Measurements from ENCODE around the gene NRIP1.

Gene NRIP1

DNA sequence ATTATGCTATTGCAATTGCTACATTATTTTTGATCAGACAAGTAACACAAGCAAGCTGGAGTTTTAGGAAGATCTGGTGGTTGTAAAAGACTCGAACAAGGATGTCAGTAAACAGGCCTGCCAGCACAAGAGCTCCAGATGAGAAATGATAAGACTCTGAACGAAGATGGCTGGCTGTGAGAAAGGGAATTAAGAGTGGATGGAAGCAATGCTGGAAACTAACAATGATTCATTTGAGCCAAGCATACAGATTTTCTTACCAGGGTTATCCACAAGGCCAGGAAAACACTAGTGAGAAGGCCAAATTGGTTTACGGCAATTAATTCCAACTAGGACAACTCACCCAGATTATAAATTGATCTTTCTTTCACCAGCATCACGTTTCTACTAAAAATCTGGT lies 54.2 kb downstream of the NRIP1 start:
- TF ChIP-seq, protein P1, sequence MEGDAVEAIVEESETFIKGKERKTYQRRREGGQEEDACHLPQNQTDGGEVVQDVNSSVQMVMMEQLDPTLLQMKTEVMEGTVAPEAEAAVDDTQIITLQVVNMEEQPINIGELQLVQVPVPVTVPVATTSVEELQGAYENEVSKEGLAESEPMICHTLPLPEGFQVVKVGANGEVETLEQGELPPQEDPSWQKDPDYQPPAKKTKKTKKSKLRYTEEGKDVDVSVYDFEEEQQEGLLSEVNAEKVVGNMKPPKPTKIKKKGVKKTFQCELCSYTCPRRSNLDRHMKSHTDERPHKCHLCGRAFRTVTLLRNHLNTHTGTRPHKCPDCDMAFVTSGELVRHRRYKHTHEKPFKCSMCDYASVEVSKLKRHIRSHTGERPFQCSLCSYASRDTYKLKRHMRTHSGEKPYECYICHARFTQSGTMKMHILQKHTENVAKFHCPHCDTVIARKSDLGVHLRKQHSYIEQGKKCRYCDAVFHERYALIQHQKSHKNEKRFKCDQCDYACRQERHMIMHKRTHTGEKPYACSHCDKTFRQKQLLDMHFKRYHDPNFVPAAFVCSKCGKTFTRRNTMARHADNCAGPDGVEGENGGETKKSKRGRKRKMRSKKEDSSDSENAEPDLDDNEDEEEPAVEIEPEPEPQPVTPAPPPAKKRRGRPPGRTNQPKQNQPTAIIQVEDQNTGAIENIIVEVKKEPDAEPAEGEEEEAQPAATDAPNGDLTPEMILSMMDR (IDR thresholded peaks at IDR 0.05; ENCODE audit: low read depth, low read length, poor library complexity, severe bottlenecking) = no peak
- TF ChIP-seq EZH2phosphoT487 (IDR thresholded peaks at IDR 0.05; ENCODE audit: borderline replicate concordance, low read length) = no peak
- Histone ChIP-seq H3K79me2 (ENCODE audit: control insufficient read depth, low read length) (no peaks in the 10 kb centered on the region), H3K9me3 (ENCODE audit: control insufficient read depth, insufficient read depth, low read length) (no peaks in the 10 kb centered on the region), H3K4me1 (ENCODE audit: control insufficient read depth, low read length) (no peaks in the 10 kb centered on the region), H4K20me1 (ENCODE audit: control insufficient read depth, insufficient read depth, low read depth, low read length) (no peaks in the 10 kb centered on the region), H3K27ac (ENCODE audit: low read depth, low read length) (no peak overlapping the region), H3K9me2 (replicated peaks; ENCODE audit: control insufficient read depth, low read length) (no peaks in the 10 kb centered on the region), H3K27me3 (ENCODE audit: control insufficient read depth, low read length) (no peaks in the 10 kb centered on the region), H3F3A (ENCODE audit: control insufficient read depth, insufficient read depth) (no peaks in the 10 kb centered on the region), H3K36me3 (ENCODE audit: control insufficient read depth, low read length) (no peaks in the 10 kb centered on the region), H3K4me2 (ENCODE audit: low read length) (no peak overlapping the region), H3K4me3 (ENCODE audit: low read length) (no peak overlapping the region)

DNA sequence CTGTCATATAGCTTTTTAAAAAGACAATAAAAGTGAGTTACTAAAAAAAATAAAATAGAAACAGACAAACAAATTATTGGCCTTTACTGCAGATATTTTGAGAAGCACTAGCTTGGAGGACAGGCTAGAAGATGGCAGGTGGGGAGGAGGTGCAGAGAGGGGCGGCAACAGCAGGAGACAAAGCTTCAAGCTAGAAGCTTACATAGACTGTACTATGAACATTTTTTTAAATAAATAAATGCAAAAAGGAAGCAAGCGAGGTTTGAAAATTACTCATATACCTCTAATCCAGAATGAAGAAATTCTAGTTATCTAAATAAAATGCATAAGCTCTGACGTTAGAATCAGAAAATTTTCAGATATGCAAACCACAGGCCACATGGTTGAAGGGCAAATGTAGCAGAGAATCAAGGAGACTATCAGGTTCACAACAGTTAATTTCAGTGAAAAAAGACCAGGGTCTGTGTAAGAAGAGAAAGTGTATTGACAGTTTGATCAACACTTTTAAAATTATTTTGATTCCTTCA lies 54.9 kb downstream of the NRIP1 start:
- Histone ChIP-seq H3K4me2 (ENCODE audit: low read length) (no peak overlapping the region), H3K4me1 (ENCODE audit: control insufficient read depth, low read length) (no peaks in the 10 kb centered on the region), H4K20me1 (ENCODE audit: control insufficient read depth, insufficient read depth, low read depth, low read length) (no peaks in the 10 kb centered on the region), H3K27me3 (ENCODE audit: control insufficient read depth, low read length) (no peaks in the 10 kb centered on the region), H3F3A (ENCODE audit: control insufficient read depth, insufficient read depth) (no peaks in the 10 kb centered on the region), H3K36me3 (ENCODE audit: control insufficient read depth, low read length) (no peaks in the 10 kb centered on the region), H3K79me2 (ENCODE audit: control insufficient read depth, low read length) (no peaks in the 10 kb centered on the region), H3K4me3 (ENCODE audit: low read length) (no peak overlapping the region), H3K27ac (ENCODE audit: low read depth, low read length) (no peak overlapping the region), H3K9me2 (replicated peaks; ENCODE audit: control insufficient read depth, low read length) (no peaks in the 10 kb centered on the region), H3K9me3 (ENCODE audit: control insufficient read depth, insufficient read depth, low read length) (no peaks in the 10 kb centered on the region)
- TF ChIP-seq EZH2phosphoT487 (IDR thresholded peaks at IDR 0.05; ENCODE audit: borderline replicate concordance, low read length) = no peak
- TF ChIP-seq, protein P1 (IDR thresholded peaks at IDR 0.05; ENCODE audit: low read depth, low read length, poor library complexity, severe bottlenecking) = no peak

DNA sequence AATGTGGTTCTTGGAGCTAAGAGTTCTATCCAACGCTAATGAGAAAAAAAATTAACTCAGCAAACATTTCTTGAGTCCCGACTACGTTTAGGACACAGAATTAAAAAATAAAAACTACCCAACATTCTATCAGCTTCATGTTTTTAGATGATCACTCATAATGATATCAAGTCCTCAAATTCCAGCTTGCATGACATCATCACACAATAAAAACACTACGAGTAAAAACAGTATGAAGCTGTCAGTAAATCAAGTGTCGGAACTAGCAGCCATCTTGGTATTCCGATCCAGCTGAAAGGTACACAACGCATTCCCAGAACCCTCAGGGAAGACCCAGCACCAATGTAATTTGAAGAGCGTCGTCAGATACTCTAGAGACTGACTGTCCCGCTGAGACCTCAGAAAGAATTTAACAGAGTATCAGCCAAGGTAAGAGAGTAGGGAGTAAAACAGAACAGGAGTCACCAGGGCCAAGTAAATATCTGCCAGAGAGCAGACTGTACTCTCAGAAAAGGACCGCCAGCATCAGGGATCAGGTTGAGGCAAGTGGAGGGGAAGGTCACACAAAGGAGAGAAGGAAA lies 57.0 kb downstream of the NRIP1 start:
- H3K27ac ChIP-seq (ENCODE audit: low read depth, low read length) = no peak overlapping the region
- no peaks in the 10 kb centered on the region for H4K20me1 ChIP-seq (ENCODE audit: control insufficient read depth, insufficient read depth, low read depth, low read length)
- no peaks in the 10 kb centered on the region for H3K4me1 ChIP-seq (ENCODE audit: control insufficient read depth, low read length)
- H3K79me2 ChIP-seq (ENCODE audit: control insufficient read depth, low read length) = no peaks in the 10 kb centered on the region
- H3K4me3 ChIP-seq (ENCODE audit: low read length) = no peak overlapping the region
- no peaks in the 10 kb centered on the region for H3K27me3 ChIP-seq (ENCODE audit: control insufficient read depth, low read length)
- H3K36me3 ChIP-seq (ENCODE audit: control insufficient read depth, low read length) = no peaks in the 10 kb centered on the region
- H3K9me2 ChIP-seq (replicated peaks; ENCODE audit: control insufficient read depth, low read length) = no peaks in the 10 kb centered on the region
- H3F3A ChIP-seq (ENCODE audit: control insufficient read depth, insufficient read depth) = no peaks in the 10 kb centered on the region
- TF ChIP-seq, protein P1 (IDR thresholded peaks at IDR 0.05; ENCODE audit: low read depth, low read length, poor library complexity, severe bottlenecking) = no peak
- no peak for TF ChIP-seq EZH2phosphoT487 (IDR thresholded peaks at IDR 0.05; ENCODE audit: borderline replicate concordance, low read length)
- no peaks in the 10 kb centered on the region for H3K9me3 ChIP-seq (ENCODE audit: control insufficient read depth, insufficient read depth, low read length)
- no peak overlapping the region for H3K4me2 ChIP-seq (ENCODE audit: low read length)

Measured in DOHH2 (cell line).